ENCODE measurements around the gene PFDN6. TPM values are rescaled to one million over a fixed set of nuclear protein-coding genes. Genes with fewer than 3 reads are reported as not detected.

The PFDN6 gene
- total and polyA plus RNA-seq, 2 of the 13 experiments (the other 11 are each of a cell fraction or from before 2014, with no cell fraction given): 75.5 to 87.0 TPM

DNA sequence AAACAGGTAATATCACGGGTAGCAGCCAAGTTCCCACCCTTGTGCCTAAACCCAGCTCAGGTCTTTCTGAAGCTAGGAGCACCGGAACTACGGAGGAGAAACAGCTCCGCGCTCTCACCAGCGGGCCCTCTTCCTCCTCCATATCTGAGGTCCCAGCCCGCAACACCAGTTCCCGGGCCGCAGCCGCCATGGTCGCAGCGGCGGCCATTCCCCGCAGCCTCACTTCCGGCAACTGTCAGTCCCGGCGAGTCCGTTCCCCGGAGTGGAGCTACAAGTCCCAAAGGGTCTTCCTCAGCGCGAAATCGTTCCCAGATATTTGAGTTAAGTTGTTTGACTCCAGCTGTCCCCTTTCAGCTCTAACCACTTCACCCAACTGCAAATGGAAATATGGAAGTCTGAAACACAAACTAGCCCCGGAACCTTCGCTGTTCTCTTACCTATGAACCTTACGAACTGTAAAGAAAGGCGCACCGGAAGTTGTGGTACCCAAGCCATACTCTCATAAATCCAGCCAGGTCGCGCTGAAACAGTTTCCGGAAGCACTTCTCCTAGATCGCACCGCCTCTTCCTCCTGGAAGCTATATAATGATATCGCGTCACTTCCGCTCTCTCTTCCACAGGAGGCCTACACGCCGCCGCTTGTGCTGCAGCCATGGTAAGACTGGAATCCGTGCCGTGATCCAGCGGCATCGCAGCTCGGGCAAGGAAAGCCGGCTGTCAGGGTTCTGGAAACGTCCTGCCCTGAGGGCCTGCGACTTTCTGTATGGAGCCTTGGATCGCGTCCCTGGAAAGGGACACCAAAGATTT lies 17.7 kb upstream of the PFDN6 start, which contains the start of the genes RPS18 and VPS52 (continued):
- TF ChIP-seq NFYB (CRISPR knock-in tag; IDR thresholded peaks at IDR 0.05) (peak; percentile 63), RARG (CRISPR knock-in tag; IDR thresholded peaks at IDR 0.05; ENCODE audit: low read depth) (peak; percentile 95; the same call in 1 of the 2 replicates), ZBTB21 (CRISPR knock-in tag; IDR thresholded peaks at IDR 0.05) (no peak), NBN (conservative IDR thresholded peaks at IDR 0.05) (no peak), NR2F6 (IDR thresholded peaks at IDR 0.05) (0 out of 2 replicates have a peak, but pooled peaks have one; percentile 33), NR2F6 (CRISPR knock-in tag; IDR thresholded peaks at IDR 0.05) (peak; percentile 17; the same call in 1 of the 2 replicates), RAD21 (CRISPR knock-in tag; IDR thresholded peaks at IDR 0.05) (peak; percentile 42), DMAP1 (CRISPR knock-in tag; IDR thresholded peaks at IDR 0.05) (peak; percentile 99), KAT8 (CRISPR knock-in tag; IDR thresholded peaks at IDR 0.05) (peak; percentile 99), HMG20A (CRISPR knock-in tag; IDR thresholded peaks at IDR 0.05; ENCODE audit: borderline replicate concordance) (no peak), JUN (CRISPR knock-in tag; IDR thresholded peaks at IDR 0.05) (0 out of 2 replicates have a peak, but pooled peaks have one; percentile 43), POLR2G (IDR thresholded peaks at IDR 0.05; ENCODE audit: low read depth, low read length) (peak; percentile 100), ZNF136 (CRISPR knock-in tag; IDR thresholded peaks at IDR 0.05; ENCODE audit: low read depth) (peak; percentile 63; the same call in 1 of the 2 replicates), STAT5B (CRISPR knock-in tag; IDR thresholded peaks at IDR 0.05) (no peak), SAFB2 (CRISPR knock-in tag; IDR thresholded peaks at IDR 0.05; ENCODE audit: borderline replicate concordance, low read depth) (peak; percentile 96), TMF1 (CRISPR knock-in tag; IDR thresholded peaks at IDR 0.05; ENCODE audit: low read depth) (peak; percentile 79), NFIC (IDR thresholded peaks at IDR 0.05; ENCODE audit: low read length) (peak; percentile 64; the same call in 1 of the 2 replicates), ZNF746 (CRISPR knock-in tag; IDR thresholded peaks at IDR 0.05) (peak; percentile 59; the same call in 1 of the 2 replicates)
- TF ChIP-seq, protein P1, sequence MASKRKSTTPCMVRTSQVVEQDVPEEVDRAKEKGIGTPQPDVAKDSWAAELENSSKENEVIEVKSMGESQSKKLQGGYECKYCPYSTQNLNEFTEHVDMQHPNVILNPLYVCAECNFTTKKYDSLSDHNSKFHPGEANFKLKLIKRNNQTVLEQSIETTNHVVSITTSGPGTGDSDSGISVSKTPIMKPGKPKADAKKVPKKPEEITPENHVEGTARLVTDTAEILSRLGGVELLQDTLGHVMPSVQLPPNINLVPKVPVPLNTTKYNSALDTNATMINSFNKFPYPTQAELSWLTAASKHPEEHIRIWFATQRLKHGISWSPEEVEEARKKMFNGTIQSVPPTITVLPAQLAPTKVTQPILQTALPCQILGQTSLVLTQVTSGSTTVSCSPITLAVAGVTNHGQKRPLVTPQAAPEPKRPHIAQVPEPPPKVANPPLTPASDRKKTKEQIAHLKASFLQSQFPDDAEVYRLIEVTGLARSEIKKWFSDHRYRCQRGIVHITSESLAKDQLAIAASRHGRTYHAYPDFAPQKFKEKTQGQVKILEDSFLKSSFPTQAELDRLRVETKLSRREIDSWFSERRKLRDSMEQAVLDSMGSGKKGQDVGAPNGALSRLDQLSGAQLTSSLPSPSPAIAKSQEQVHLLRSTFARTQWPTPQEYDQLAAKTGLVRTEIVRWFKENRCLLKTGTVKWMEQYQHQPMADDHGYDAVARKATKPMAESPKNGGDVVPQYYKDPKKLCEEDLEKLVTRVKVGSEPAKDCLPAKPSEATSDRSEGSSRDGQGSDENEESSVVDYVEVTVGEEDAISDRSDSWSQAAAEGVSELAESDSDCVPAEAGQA (IDR thresholded peaks at IDR 0.05; ENCODE audit: low read depth): peak; percentile 90
- TF ChIP-seq, protein P1 (CRISPR knock-in tag; IDR thresholded peaks at IDR 0.05; ENCODE audit: borderline replicate concordance): 0 out of 2 replicates have a peak, but pooled peaks have one; percentile 52
- TF ChIP-seq, protein P2, sequence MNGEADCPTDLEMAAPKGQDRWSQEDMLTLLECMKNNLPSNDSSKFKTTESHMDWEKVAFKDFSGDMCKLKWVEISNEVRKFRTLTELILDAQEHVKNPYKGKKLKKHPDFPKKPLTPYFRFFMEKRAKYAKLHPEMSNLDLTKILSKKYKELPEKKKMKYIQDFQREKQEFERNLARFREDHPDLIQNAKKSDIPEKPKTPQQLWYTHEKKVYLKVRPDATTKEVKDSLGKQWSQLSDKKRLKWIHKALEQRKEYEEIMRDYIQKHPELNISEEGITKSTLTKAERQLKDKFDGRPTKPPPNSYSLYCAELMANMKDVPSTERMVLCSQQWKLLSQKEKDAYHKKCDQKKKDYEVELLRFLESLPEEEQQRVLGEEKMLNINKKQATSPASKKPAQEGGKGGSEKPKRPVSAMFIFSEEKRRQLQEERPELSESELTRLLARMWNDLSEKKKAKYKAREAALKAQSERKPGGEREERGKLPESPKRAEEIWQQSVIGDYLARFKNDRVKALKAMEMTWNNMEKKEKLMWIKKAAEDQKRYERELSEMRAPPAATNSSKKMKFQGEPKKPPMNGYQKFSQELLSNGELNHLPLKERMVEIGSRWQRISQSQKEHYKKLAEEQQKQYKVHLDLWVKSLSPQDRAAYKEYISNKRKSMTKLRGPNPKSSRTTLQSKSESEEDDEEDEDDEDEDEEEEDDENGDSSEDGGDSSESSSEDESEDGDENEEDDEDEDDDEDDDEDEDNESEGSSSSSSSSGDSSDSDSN (CRISPR knock-in tag; IDR thresholded peaks at IDR 0.05): peak; percentile 86
- TF ChIP-seq, protein P3, sequence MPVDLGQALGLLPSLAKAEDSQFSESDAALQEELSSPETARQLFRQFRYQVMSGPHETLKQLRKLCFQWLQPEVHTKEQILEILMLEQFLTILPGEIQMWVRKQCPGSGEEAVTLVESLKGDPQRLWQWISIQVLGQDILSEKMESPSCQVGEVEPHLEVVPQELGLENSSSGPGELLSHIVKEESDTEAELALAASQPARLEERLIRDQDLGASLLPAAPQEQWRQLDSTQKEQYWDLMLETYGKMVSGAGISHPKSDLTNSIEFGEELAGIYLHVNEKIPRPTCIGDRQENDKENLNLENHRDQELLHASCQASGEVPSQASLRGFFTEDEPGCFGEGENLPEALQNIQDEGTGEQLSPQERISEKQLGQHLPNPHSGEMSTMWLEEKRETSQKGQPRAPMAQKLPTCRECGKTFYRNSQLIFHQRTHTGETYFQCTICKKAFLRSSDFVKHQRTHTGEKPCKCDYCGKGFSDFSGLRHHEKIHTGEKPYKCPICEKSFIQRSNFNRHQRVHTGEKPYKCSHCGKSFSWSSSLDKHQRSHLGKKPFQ (CRISPR knock-in tag; IDR thresholded peaks at IDR 0.05; ENCODE audit: insufficient replicate concordance): no peak
